ENCODE results near the gene TENT5C.

The TENT5C gene

DNA sequence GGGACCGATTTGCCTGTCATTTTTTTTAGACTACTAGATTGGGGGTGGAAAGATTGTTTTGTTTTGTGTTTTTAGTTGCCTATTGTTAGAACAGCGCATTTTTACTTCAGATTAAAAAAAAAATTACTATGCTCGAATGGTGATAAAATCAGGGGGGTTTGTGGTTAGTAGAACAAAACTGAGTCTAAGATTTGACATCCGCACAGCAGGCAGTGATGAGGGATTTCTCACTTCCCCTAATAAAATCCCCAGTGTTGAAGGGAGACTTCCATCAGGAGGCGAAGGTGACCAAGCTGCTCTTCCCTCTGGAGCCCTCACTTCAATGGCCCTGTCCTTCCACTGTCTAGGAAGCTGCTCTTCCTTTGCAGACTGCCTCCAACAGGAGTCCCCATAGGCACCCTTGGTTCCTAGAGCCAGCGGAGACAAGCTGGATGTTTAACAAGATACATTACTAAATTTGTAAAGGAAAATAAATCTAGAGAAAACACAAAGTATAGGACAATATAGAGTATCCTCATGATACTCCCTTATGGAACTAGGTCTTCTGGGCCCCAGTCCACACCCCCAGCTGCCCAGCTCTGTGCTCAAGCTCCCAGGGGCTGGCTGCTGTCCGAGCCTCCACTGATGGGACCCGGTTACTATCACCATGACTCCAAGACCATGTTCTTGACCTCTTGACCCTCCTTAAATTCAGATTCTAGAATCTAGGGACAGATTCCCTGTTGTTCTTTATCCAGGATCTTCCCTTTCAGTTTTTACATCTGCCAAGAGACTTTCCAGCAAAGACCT, 31.0 kb downstream of the TENT5C start:
- DNase-seq (ENCODE audit: low read depth) = no peak

DNA sequence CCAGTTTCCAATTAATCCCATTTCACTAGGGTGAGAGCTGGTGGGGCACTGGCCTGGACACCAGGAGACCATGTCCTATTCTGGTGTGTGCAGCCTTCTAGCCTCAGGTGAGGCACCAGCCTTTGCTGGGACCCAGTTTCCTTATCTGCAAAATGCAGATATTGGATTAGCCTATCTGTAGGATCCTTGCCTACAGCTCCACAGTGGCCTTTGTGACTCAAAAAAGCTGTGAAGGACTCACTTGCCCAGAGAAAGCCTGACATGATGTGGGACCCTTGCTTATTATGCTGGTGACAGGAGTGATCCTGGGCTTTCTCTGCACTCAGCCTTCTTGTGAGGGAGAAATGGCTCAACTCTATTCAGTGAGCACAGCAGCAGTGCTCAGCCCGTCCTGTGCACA, 32.3 kb downstream of the TENT5C start:
- DNase-seq (ENCODE audit: low read depth) = no peak

DNA sequence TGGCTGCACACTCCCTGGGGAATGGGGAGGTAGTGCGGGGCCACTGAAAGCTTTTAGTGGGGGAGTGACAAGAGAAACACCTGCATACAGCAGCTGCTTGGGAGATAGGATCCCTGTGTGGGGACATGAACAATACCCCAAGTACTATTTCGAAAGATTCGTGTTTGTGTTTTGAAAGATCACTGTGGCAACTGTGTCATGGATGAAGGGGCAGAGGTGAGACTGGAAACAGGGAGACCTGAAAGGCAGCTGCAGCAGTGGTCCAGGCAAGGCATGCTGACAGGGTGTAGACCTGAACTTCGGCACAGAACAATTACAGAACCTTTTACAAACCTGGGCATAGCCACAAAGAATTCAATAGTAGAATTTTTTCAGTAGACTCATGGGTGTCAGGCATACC, 32.9 kb downstream of the TENT5C start:
- DNase-seq (ENCODE audit: low read depth) = no peak

DNA sequence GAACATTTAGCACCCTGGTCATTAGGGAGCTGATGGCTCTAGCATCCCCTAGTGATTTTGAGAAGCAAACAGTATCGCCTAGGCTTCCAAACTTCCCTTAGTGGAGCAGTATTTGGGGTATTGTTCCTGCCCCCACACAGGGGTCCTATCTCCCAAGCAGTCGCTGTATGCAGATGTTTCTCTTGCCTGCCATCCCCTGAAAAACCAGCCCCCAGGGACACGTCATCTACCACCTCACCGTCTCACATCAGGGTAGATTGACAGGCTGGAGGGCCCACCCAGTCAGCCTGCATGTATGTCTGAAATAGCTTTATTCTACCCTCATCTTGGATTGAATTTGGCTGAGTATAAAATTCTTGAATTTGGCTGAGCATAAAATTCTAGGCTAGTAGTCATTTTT, 33.9 kb downstream of the TENT5C start:
- DNase-seq (ENCODE audit: low read depth) = no peak

DNA sequence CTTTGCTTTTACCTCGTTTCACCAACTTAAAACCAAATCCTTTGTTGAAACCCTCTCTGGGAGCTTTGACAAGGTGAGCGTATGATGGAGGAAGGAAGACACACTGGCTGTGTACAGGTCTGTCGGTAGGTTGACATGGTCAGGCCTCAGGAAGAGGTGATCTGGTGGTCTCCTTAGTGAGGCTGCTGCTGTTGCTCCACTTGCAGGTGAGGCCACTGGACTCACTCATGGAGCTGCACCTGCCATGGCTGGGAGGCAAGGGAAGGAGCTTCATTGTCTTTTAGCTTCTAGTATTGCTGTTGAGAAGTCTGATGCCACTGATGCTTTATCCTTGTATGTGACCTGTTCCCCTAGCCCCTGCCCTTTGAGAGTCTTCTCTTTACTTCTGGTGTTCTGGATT, 35.7 kb downstream of the TENT5C start:
- no peak for DNase-seq (ENCODE audit: low read depth)

DNA sequence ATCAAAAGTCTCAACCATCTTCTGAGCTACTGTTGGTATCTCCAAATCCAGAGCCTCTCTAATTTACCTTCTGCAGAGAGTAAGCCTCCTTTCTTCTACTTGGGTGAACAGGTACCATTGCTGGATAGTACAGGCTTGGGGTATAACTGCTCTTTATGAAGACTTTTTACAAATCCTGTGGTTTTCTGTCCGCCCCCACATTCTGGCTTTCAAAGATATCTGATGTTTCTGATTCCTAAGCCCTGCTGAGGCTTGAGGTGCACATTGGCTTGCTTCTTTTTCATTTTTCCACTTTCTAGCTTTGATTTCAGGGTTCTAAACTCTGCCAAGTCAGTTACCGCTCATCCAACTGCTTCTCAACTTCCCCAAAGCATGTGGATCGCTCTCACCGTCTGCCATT, 37.1 kb downstream of the TENT5C start:
- DNase-seq (ENCODE audit: low read depth) = no peak

DNA sequence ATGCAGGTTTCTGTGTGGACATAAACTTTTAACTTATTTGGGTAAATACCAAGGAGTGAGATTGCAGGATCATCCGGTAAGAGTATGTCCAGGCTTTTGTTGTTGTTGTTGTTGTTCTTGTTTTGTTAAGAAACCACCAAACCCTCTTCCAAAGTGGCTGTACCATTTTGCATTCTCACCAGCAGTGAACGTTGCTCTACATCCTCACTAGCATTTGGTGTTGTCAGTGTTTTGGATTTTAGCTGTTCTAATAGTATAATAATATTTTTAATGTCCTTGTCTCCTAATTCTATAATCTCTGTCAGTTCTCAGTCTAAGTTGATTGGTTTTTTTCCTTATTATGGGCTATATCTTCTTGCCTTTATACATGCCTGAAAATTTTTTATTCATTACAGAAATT, 37.8 kb downstream of the TENT5C start:
- no peak for DNase-seq (ENCODE audit: low read depth)

DNA sequence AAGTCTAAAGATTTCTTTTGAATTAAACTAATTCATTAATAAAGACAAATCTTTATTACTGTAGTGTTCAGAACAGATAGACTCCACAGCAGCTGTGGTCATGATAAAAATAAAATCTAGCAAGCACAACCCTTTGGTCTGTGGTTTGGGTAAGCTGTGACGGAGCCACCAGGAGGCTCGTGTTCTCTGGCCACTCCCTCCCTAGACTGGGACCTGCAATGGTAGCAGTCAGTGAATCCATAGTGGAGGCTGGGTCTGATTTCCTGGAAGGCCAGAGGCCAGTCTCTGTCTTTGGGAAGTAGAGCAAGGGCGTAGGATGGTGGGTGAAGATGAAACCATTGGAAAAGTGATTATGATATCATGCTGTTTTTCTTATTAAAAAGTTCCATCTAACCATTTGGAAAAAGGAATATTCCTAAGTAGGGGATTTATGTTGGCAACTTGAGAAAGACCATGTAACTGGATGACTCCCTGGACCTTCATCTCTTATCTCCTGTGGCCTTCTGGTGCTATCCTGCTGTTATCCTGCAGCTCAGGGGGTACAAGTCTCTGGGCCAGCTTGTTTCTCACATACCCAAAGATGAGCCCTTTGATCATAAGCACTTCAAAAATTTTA, 39.0 kb downstream of the TENT5C start:
- no peak for DNase-seq (ENCODE audit: low read depth)

DNA sequence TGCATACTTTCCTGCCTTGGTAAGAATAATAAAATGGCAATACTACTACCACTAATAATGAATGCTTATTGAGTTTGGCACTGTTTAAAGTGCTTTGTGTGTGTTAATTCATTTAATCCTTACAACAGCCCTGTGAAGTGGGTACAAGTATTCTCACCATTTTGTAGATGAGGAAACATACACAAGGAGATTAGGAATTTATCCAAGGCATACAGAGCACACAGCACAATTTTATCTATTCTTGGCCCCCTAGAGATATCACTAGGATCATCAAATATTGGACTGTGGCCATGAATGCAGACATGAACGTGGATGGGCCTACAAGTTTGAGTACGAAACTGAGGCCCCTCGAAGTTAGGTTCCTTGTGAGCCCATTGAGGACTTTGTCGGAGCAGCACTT, 39.5 kb downstream of the TENT5C start:
- no peak for DNase-seq (ENCODE audit: low read depth)

DNA sequence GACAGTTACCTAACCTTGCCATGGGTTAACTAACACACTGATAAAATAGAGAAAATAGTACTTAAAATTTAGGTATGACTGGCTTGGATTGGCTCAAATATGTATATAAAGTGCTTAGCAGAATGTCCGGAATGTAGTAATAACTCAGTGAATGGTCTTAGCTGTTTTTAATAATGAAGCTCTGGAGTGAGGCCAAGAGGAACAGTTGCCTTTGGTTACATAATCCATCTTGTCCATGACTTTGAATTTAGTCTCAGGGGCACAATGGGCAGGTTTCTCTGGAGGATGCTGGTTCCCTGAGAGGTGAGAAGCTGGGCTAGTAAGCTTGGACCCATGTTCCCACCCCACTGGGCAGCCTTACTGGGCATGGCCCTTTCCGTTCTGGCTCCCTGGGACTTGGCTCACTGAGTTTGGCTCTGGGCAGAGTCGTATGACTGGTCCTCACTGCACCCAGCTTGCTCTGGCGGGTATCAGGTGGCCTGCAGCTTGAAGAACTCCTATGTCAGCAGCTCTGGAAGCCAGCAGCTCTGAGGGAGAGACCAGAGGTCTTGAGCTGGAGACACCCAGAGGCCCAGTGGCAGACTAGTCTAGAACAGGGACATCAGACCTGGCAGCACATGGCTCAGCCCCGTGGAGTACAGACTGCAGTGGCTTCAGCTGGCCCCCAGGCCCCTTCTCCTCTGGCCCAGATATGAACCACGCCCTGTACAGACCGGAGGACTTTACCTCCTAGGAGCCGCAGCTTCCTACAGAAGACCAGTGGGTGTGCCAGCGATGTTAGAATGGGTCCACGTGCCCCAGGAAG, 40.4 kb downstream of the TENT5C start:
- DNase-seq (ENCODE audit: low read depth) = peak; percentile 30

DNA sequence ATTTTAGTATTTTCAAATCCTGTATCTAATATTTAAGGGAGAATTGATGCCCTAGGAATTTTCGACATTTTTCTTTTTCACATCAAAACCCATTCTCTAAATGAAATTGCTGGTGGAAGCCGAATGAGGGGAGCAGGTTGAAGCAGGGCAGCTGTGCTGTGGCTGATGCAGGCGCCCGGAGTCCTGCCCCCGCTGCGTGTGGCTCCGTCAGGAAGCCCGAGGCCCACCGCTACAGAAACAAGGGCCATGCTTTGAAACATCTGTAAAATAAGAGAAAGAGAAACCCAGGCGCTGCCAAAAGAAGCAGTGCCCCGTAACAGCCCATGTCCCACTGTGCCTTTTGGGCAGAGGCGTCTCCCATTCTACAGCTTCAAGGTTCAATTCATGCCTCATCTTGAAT, 41.1 kb downstream of the TENT5C start:
- DNase-seq (ENCODE audit: low read depth) = no peak

DNA sequence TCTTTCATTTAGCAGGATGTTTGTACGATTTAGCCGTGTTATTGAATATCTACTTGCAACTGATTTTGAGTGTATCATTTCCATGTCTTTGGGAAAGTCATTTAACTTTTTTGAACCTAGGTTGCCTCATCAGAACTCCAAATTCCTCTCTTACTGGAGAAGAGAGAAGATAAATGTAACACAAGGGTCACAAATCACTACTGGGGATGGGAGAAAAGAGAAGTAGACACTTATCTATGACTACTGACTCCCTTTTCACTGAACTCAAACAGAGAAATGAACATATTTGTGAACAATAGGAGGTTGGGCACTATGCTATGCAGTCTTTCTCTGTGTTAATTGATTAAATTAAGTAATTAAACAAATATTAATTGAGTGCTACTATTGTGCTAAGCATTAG, 42.2 kb downstream of the TENT5C start:
- DNase-seq (ENCODE audit: low read depth) = no peak

DNA sequence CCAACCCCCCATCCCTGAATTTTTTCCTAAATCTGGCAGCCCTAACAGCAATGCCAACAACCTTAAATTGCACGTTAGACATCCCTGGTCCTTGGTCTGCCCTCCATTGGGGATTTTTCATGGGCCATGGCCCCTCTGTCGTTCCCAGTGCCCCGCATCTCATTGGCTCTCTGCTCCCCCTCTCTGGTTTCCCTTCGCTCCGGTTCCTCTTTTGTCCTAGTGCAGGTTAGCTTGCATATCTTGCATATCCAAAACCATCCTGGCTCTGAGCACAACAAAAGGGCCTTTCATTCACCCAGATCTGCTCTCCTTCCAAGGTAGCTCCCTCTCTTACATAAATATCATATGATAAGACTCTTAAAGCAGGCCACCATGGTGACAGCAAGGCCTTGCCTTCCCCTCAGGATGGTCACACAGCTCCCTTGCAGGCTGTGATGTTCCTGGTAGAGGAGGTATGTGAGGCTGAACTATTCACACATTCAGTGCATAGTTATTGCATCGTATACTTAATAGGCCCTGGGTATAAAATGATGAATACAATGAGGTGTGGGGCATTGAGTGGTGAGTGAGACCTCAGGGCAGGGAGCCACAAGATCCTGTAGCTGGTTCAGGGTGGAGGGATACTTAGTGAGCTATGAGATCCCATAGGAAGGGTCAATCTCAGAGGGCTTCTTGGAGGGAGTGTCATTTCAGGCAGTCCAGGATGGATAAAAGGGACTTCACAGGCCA, 45.2 kb downstream of the TENT5C start:
- DNase-seq (ENCODE audit: low read depth) = no peak

DNA sequence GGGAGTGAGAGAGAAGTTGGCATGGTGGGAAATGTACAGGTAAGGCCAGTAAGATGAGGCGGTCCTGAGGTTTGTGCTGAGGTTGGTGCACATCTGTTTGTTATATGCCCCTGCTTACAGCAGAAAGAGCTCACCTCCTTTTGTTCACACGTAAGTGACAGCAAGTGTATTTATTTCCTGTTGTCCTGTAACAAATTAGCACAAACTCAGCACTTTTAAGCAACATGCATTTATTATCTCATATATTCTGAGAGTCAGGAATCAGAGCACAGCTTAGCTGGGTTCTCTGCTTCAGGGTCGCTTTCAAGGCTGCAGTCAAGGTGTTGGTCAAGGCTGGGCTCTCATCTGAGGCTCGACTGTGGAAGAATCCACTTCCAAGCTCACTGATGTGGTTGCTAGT, 45.8 kb downstream of the TENT5C start:
- no peak for DNase-seq (ENCODE audit: low read depth)

DNA sequence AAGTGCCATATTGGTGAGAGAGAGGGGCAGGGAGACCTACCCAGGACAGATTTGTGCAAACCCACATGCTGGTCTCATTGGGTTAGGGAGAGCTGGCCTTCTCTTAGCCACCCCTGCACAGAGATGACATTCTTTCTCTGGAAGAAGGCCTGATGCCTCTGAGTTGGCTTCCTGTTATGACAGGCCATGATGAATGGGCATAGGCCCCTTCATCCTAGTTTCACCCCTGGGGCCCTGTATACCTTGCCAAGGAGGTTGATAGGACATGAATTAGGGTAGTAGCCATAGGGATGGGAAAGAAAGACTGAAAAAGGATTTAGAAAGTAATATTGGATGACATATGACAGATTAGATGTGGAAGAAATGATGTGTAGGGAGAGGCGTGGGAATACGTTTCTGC, 46.6 kb downstream of the TENT5C start:
- DNase-seq (ENCODE audit: low read depth) = no peak

DNA sequence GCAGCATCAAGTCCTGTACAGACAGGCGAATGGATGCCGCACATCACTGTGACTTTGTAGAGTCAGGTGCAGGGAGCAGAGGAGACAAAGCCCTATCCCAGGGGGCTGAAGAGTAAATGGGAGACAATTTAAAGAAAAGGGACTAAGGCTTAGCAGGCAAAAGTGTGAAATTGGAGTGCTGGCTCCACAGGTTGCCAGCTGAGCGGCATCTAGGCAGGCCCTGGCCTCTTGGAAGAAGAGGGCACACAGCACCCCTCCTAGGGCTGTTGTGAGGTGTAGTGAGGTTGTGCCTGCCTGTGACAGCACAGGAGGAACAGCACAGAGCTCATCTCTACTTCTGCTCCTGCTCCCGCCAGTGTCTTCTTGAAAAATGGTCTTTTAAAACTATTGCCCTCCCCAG, 47.3 kb downstream of the TENT5C start:
- no peak for DNase-seq (ENCODE audit: low read depth)

DNA sequence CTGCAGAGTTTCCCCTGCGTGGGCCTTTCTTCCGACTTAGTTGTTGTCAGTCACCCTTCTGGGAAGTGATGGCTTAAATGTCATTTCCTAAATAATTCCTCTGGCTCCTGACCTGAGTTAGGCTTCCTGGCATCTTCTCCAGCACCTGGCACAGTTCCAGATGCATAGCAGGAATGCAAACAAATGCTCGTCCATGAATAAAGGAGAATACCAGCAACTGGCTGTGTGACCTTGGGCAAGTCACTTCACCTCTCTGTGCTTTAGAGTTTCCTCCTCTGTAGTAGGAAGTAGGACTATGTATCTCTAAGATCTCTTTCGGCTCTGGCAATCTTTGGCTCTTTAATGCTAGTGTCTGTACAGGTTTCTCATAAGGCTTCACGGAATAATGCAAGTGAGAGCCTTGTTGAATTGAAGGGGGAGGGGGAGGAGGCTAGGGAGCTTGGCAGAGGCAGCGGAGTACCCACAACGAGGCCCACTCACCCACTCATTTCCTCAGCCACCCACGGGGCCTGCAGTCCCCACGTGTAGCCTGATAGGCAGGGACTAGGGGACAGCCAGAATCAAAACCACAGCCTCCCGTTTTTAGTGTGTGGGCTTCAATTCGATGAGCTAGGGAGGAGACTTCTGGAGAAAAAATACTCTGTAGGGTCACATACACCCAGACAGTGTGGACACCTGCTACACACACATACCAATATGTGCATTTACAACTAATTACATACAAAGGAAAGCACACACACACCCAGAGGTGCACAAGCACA, 48.1 kb downstream of the TENT5C start:
- DNase-seq (ENCODE audit: low read depth) = no peak

DNA sequence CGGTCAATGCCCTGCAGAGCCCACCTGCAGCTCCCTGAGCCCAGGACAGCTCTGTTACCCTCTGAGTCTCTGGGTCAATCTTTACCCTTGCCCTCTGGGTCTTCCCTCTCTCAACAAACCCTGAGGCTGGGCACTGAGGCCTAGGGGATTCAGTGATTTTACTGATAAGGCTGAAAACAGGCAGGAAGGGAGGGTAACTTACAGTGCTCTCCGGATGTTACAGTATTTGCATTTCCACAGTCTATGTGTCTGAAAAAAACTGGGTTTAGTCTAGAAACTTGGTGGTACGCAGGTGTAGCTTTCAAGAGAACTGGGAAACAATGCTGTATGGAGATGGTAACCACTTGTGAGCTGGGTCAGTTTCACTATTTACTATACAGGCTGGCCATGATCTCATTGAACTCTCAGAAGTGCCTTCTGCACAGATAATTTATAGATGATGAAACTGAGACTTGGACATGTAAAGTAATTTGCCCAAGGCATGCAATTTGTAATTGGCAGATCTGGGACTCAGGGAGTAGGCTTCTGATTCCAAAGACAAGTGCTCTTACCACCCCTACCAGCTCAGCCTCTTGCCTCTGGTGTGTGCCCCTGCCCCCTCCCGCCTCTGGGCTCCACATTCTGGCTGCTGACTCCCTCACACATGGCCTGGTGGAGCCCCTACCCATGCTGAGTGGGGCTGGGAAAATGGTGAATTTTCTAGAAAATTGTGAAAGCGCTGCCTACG, 48.8 kb downstream of the TENT5C start:
- no peak for DNase-seq (ENCODE audit: low read depth)

DNA sequence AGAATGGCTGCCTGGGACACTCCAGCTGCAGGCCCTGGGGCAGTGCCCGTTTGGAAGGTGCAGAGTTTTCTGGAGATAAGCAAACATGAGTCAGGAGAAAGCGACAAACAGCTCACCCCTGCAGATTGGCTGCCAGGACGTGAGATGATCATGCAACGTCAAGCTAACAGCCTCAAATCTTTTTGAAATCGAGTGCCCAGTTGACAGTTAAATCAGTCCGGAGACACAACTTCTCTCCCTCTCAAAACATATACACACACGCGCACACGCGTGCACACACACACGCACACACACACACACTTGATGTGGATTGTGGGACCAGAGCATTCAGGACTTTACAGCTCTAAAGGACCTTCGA, 49.4 kb downstream of the TENT5C start:
- no peak for DNase-seq (ENCODE audit: low read depth)

DNA sequence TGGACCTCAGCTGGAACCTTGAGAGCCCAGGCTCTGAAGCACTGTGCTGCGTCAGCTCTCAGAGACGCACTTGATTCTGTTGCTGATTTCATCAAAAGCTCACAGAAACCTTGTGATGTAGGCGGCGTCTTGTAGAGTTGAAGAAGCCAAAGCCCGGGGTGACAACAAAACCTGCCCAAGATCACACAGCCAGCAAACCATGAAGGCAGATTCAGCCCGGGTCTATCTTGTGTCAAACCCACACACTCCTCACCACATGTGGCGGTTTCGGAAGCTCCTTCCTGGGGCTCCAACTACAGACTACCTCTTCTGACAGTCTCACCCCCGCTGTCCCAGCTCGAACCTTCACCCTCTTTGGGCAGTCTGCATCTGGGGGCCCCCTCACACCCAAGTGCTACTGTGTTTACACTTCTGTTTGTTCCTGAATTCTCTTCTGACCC, 50.4 kb downstream of the TENT5C start:
- no peak for DNase-seq (ENCODE audit: low read depth)

DNA sequence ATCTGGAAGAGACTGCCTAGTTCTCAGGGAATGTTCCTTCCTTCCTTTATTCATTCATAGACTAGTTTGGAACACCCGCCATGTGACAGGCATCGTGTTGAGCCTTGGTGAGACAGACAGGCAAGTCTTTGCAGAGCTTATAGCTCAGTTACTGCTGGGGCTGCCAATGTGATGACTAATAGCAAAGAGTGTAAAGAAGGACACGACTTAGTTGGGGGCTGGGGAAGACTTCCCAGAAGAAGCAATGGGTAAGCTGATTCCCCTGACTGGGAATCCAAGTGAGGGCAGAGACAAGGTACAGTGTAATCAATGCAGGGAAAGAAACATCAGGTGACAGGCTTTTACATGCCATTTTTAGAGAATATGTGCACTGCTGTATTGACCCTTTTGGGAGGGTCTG, 51.2 kb downstream of the TENT5C start:
- DNase-seq (ENCODE audit: low read depth) = peak; percentile 39

Data from fibroblast of gingiva (primary cell).